Rectal smooth muscle tissue (tissue), 1 donor: ENCODE measurements around the gene CDKL2.
A peak's percentile ranks its signal among the peaks of the same experiment; 100 is the strongest.
"Not testable (repeated sequence)": the region's sequence is repeated elsewhere in the genome, so short reads cannot be mapped to it uniquely, and the experiment has no call there.

Source experiments
- H3K27ac ChIP-seq: one replicate; pipeline ENCODE4 v1.7.0; 2013; ENCODE audit warnings: low read depth, low read length, inconsistent platforms
- H3K27me3 ChIP-seq: one replicate; pipeline ENCODE4 v1.7.0; 2013; ENCODE audit warnings: low read length; ENCODE audit not compliant: control insufficient read depth, insufficient read depth
- H3K36me3 ChIP-seq: one replicate; pipeline ENCODE4 v1.7.0; 2013; ENCODE audit warnings: low read length; ENCODE audit not compliant: control insufficient read depth, insufficient read depth
- H3K4me1 ChIP-seq: one replicate; pipeline ENCODE4 v1.7.0; 2013; ENCODE audit warnings: low read length; ENCODE audit not compliant: control insufficient read depth, insufficient read depth
- H3K4me3 ChIP-seq: one replicate; pipeline ENCODE4 v1.7.0; 2013; ENCODE audit warnings: low read length
- H3K9ac ChIP-seq: one replicate; pipeline ENCODE4 v1.7.0; 2013; ENCODE audit warnings: low read length

Gene CDKL2

GRCh38 chr4:75630174-75630936 lies at the start of gene CDKL2:
Gene CDKL2, minus strand, starts transcription at chr4:75630528. Its CDS starts 4,540 bp downstream, at chr4:75625988.
- Histone ChIP-seq H3K4me3 (peak within 1 kb of the TSS; percentile 66), H3K27ac (no peak within 1 kb of the TSS), H3K36me3 (no peaks in the 10 kb centered on the region), H3K27me3 (no peaks in the 10 kb centered on the region), H3K9ac (peak within 1 kb of the TSS; percentile 25), H3K4me1 (no peaks in the 10 kb centered on the region)

- Histone ChIP-seq H3K4me1 (peaks cover 3% of the 10 kb centered on the region), H3K27ac (no peak overlapping the region), H3K4me3 (no peak overlapping the region), H3K36me3 (no peaks in the 10 kb centered on the region), H3K9ac (no peak overlapping the region), H3K27me3 (no peaks in the 10 kb centered on the region)
Measured at GRCh38 chr4:75678965-75679364, 48.6 kb upstream of the CDKL2 start.

- Histone ChIP-seq H3K4me3 (no peak overlapping the region), H3K27ac (no peak overlapping the region), H3K4me1 (peaks cover 6% of the 10 kb centered on the region), H3K36me3 (no peaks in the 10 kb centered on the region), H3K9ac (no peak overlapping the region), H3K27me3 (no peaks in the 10 kb centered on the region)
Measured at GRCh38 chr4:75678473-75678872, 48.1 kb upstream of the CDKL2 start.

GRCh38 chr4:75675004-75675531 lies 44.7 kb upstream of the CDKL2 start:
- H3K27me3 ChIP-seq: no peaks in the 10 kb centered on the region
- H3K36me3 ChIP-seq: no peaks in the 10 kb centered on the region
- H3K4me1 ChIP-seq: peaks cover 14% of the 10 kb centered on the region
- H3K9ac ChIP-seq: no peak overlapping the region
- H3K27ac ChIP-seq: no peak overlapping the region
- no peak overlapping the region for H3K4me3 ChIP-seq

GRCh38 chr4:75673959-75674328 lies 43.6 kb upstream of the CDKL2 start:
- peak overlapping the region; percentile 67 for H3K4me3 ChIP-seq
- no peaks in the 10 kb centered on the region for H3K36me3 ChIP-seq
- H3K4me1 ChIP-seq: peaks cover 14% of the 10 kb centered on the region
- H3K9ac ChIP-seq: peak overlapping the region; percentile 80
- H3K27me3 ChIP-seq: no peaks in the 10 kb centered on the region
- peak overlapping the region; percentile 98 for H3K27ac ChIP-seq

GRCh38 chr4:75673027-75673958 lies 43.0 kb upstream of the CDKL2 start, which contains the start of gene G3BP2:
Gene G3BP2, minus strand, starts transcription at chr4:75673411. Its CDS starts 11,386 bp downstream, at chr4:75662025.
- Histone ChIP-seq H3K27ac (peak within 1 kb of the TSS; percentile 98), H3K9ac (peak within 1 kb of the TSS; percentile 87), H3K36me3 (no peaks in the 10 kb centered on the region), H3K27me3 (no peaks in the 10 kb centered on the region), H3K4me3 (peak within 1 kb of the TSS; percentile 94), H3K4me1 (peaks cover 14% of the 10 kb centered on the region)

GRCh38 chr4:75672461-75673026 lies 42.2 kb upstream of the CDKL2 start:
- Histone ChIP-seq H3K27ac (peak overlapping the region; percentile 98), H3K27me3 (no peaks in the 10 kb centered on the region), H3K4me3 (peak overlapping the region; percentile 94), H3K4me1 (peaks cover 14% of the 10 kb centered on the region), H3K9ac (peak overlapping the region; percentile 87), H3K36me3 (no peaks in the 10 kb centered on the region)

- H3K4me3 ChIP-seq: peak overlapping the region; percentile 94
- H3K4me1 ChIP-seq: peaks cover 14% of the 10 kb centered on the region
- peak overlapping the region; percentile 87 for H3K9ac ChIP-seq
- H3K27me3 ChIP-seq: no peaks in the 10 kb centered on the region
- peak overlapping the region; percentile 98 for H3K27ac ChIP-seq
- no peaks in the 10 kb centered on the region for H3K36me3 ChIP-seq
Measured at GRCh38 chr4:75671802-75672421, 41.6 kb upstream of the CDKL2 start.

GRCh38 chr4:75668596-75668995 lies 38.3 kb upstream of the CDKL2 start:
- Histone ChIP-seq H3K9ac (no peak overlapping the region), H3K4me1 (peaks cover 8% of the 10 kb centered on the region), H3K27ac (no peak overlapping the region)

GRCh38 chr4:75667636-75668035 lies 37.3 kb upstream of the CDKL2 start:
- H3K4me3 ChIP-seq, H3K4me1 ChIP-seq, H3K27me3 ChIP-seq, H3K36me3 ChIP-seq, H3K27ac ChIP-seq, H3K9ac ChIP-seq: not testable (repeated sequence)

More at GRCh38 chr4:75668596-75668995, 38.3 kb upstream of the CDKL2 start:
- H3K36me3 ChIP-seq: no peaks in the 10 kb centered on the region
- H3K4me3 ChIP-seq: no peak overlapping the region
- H3K27me3 ChIP-seq: no peaks in the 10 kb centered on the region

- Histone ChIP-seq H3K9ac (no peak overlapping the region), H3K36me3 (no peaks in the 10 kb centered on the region), H3K4me3 (no peak overlapping the region), H3K27ac (no peak overlapping the region), H3K27me3 (no peaks in the 10 kb centered on the region), H3K4me1 (peaks cover 6% of the 10 kb centered on the region)
Measured at GRCh38 chr4:75666299-75666698, 36.0 kb upstream of the CDKL2 start.

- H3K9ac ChIP-seq, H3K27ac ChIP-seq, H3K36me3 ChIP-seq, H3K4me1 ChIP-seq, H3K27me3 ChIP-seq, H3K4me3 ChIP-seq: not testable (repeated sequence)
Measured at GRCh38 chr4:75664604-75665003, 34.3 kb upstream of the CDKL2 start.
